GM19238 (cell line): ENCODE results near the gene TEP1.
"Not testable (repeated sequence)": the region's sequence is repeated elsewhere in the genome, so short reads cannot be mapped to it uniquely, and the experiment has no call there.

Experiments
- DNase-seq: peaks from one replicate; pipeline ENCODE4 v3.0.0; 2011; ENCODE audit warnings: low spot score; ENCODE audit not compliant: insufficient read length

Gene TEP1

DNA sequence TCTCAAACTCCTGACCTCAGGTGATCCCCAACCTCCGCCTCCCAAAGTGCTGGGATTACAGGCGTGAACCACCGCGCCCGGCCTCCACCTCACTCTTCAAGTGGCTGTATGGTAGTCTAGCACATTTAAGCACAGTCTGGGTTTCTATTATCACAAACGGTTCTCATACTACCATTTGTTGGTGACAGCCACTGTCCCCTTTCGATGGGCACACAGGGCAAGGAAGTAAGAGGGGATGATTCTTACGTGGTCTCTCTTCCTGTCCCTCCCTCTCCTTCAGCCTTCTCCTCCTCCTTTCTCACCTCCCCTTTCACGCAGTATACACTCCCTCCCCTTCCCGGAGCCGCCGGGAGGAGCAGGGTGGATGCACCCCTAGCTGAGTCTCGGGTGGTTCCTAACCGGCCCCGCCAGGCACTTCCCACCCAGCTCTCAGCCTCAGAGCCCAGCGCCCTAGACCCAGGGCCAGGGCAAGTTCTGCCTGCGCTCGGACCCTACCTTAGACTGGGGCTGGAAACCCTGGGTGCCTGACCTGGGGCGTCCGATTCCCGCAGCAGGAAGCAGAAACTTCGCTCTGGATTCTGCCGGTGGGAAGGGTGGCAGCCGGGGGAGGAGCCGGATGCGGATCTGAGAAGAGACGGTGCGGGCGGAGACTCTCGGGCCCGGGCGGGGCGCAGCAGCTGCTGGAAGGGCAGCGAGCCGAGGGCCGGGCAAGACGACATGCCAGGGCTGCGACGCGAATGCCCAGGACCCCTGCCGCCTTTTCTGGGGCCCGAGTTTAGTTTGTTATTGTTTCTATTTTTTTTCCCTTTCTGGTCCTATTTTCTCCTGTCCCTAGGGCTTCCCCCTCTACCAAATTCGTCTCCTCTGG, at the start of gene TEP1:
TSS of gene TEP1 (minus strand) at position 626 of the 868 bp plus-strand sequence. CDS start 5,062 bp downstream, outside the sequence.
- peak; percentile 71 for DNase-seq

DNA sequence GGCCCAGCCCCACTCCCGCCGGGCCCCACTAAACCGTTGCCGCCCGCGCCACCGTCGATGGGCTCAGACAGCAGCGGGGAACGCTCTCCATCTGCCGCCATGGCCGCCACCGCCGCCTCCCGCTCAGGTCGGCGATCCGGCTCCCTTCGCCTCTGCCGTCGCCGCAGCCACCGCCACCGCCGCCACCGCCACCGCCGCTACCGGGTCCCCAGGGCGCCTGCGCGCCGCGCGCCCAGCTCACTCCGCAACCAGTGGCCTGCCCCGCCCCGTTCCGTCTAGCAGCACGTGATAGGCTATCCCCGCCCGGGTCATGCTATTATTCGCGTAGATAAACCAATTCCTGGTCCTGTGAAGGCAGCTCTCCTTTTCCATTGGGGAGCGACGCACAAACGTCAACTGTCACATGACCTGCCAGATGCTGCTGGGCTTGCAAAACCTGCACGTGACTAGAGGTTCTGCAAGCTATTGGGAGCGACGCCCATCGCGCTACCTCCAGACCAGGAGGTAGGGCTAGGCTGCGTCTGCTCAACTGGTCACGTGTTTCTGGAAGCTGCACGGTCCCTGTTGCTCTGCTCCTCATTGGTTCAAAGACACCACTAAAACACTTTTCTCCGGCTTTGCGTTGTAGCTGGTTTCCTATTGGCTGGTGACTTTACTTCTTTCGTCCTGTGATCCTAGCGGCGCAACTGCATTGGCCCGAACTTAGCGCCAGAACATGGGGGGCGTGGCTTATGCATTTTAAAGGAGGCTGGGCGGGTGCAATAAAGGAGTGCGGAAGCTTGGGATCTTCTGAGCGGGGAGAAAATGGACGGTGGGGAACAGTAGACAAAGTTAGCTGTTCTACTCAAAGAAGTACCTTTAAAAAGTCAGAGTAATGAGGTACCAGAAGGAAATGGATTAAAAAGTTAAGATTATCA, 48.2 kb upstream of the TEP1 start, which contains the start of gene PIP4P1:
TSS of gene PIP4P1 (minus strand) at position 210 of the 917 bp plus-strand sequence. CDS start at position 101, 109 bp downstream.
- peak; percentile 83 for DNase-seq

DNA sequence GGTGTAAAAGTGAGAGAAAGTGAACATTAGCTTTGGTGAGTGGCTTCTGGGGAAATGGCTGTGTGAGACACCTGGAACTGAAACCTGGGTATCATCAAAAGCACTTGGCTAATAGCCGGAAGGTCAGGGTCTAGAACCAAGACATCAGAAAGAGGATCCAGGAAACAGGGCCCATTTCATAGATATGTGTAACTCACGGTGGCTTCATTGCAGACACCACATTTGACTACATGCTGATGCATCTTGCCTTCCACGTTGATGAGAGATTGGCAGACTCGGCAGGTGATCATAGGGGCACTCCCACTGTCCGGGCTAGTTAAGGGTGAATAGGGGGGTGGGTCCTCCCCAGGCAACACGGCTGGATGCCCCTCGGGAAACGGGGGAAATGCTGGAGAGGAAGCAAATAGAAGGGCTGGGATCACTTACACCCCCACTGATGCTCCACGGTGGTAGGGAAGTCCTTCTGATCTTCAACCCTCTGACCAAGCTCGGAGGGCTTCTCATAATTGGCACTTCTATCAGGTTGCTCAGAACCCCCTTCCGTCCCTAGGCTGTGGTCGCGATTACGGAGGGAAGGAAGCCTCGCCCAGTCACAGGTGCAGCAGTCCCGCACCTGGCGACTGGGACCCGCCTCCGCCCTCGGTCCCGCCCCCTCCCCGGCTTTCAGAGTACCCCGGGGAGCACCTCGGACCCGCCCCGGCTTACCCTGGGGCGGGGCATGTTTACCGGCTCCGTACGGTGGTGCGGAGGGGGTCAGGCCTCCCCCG, 47.3 kb upstream of the TEP1 start:
- DNase-seq, result no peak

DNA sequence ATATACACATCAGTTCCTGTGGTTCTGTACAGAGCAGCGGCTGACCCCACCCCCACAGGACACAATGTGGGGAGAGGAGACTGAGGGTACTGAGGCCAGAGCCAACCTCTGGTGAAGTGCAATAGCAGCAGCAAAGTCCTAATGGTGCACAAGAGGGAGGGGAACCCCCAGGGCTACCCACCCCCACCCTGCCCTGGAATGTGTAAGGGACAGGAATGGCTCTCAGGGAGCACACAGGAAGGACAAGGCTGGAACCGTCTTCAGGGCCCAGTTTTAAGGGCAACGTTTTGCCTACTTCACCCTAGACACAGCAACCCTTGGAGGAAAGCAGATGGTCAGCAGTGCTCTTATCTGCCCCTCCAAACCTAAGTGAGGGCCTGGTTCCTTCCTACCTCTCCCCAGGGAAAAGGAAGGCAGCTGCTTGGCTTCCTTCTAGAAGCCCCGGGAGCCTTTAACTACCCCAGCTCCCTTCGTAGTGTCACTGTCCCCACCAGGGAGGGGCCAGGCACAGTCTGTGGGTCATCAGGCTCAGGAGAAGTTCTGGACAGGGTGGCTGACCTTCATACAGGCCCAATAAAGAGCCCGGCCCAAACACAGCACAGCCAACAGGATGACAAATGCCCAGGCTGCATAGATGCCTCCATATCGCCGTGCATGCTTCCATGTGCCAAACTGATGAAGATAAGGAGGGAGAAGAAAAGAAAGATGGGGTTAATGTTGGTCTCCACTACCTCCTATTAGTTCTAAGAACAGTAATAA, 44.9 kb upstream of the TEP1 start:
- DNase-seq, result no peak

DNA sequence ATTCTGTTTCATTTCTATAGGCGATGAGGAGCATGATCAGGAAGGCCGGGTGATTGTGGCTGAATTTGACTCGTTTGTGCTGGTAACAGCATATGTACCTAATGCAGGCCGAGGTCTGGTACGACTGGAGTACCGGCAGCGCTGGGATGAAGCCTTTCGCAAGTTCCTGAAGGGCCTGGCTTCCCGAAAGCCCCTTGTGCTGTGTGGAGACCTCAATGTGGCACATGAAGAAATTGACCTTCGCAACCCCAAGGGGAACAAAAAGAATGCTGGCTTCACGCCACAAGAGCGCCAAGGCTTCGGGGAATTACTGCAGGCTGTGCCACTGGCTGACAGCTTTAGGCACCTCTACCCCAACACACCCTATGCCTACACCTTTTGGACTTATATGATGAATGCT, 43.7 kb upstream of the TEP1 start:
- no peak for DNase-seq

DNA sequence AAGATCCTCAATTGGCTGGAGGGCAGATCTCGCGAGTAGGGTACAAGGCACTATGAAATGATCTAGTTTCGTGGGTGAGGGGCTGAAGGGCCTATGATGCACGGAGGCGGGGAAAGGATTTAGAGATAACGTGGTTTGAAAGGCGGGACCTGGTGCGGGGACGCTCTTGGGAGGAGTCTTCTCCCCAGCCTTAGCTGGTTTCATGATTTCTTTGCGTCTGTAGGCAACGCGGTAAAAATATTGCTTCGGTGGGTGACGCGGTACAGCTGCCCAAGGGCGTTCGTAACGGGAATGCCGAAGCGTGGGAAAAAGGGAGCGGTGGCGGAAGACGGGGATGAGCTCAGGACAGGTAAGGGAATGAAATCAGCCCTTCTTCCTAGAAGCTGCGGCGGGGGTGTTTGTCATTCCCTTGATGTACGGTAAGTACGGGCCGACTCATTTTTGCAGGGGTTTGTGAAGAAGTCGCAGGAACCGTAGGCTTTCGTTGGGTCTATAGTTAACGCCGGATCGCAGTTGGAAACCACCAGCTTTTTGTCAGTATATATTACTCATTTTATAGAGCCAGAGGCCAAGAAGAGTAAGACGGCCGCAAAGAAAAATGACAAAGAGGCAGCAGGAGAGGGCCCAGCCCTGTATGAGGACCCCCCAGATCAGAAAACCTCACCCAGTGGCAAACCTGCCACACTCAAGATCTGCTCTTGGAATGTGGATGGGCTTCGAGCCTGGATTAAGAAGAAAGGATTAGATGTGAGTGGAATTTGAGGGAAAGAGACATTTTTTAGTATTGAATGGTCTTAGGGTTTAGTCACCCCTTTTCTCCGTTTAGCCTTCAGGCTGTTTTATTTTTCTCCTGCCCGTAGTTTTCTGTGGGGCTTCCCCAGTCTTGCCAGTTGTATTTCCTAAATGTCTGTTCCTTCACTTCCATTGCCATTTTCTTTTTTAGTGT, 42.3 kb upstream of the TEP1 start:
- no peak for DNase-seq

DNA sequence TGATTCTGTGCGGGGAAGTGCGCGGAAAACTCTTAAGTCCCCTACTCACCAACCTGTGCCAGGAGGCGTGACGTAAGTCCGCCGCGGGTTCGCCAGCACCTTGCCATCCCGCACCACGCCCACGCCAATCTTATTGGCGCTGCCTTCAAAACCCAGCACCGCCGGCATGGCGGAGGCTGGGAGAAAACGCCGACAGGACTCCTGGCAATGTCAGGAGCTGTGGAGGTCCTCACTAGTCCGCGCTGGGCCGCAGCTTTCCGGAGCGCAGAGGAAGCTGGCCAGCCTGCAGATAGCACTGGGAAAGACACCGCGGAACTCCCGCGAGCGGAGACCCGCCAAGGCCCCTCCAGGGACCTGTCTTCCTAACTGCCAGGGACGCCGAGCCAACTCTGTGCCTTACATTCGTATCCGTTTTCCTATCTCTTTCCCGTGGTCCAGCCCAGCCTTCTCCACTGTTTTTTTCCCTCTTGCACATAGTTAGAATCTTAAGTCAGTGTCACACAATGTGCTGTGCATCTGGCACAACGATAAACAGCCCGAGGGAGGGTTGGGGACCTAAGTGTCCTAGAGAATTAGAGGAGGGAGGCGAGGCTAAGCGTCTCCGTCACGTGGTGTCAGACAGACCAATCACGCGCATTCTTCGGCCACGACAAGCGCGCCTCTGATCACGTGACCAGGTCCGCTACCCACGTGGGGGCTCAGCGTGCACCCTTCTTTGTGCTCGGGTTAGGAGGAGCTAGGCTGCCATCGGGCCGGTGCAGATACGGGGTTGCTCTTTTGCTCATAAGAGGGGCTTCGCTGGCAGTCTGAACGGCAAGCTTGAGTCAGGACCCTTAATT, 41.4 kb upstream of the TEP1 start, which contains the start of the genes APEX1 and OSGEP:
TSS of gene APEX1 (plus strand) at position 711 of the 839 bp plus-strand sequence. CDS start 420 bp downstream, outside the sequence.
TSS of gene OSGEP (minus strand) at position 297 of the 839 bp plus-strand sequence. CDS start at position 168, 129 bp downstream.
- DNase-seq, result peak; percentile 94

DNA sequence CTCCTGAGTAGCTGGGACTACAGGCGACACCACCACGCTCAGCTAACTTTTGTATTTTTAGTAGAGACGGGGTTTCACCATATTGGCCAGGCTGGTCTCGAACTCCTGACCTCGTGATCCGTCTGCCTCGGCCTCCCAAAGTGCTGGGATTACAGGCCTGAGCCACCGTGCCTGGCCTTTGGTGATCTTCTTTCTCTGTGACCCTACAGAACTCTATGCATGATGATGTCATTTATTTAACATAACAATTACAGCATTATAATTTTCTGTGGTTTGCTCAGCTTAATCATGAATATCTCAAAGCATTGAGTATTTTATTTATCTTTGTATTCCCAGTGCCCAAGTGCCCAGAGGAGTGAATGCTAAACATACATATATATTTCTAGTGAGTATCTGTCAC, 39.5 kb upstream of the TEP1 start:
- not testable (repeated sequence) for DNase-seq

DNA sequence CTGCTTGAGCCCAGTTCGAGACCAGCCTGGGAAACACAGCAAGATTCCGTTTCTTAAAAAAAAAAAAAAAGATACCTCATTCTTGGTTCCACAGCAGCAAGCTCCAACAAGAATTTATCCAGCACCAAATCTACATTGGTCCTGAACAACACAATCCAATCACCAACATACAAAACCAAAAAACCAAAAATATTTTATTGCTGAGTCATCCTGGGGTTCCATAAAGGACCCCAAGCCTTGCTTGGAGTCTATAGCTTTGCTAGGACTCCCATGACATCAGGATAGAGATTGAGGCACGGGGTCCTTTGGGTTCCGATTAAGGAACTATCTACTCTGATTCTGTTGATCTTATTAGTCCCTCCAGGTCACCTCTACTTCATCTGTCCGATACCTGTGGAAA, 33.6 kb upstream of the TEP1 start:
- DNase-seq, result no peak

DNA sequence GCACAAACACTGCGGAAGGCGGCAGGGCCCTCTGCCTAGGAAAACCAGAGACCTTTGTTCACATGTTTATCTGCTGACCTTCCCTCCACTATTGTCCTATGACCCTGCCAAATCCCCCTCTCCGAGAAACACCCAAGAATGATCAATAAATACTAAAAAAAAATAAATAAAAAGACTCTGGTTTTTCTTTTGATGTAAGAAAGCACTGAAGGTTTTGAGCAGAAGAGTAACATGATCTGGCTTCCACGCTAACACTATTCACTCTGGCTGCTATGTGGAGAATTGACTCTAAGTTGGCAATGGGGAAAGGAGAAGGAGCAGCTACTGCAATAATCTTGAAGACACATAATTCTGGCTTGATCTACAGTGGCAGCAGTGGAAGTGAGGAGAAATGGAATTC, 30.3 kb upstream of the TEP1 start:
- not testable (repeated sequence) for DNase-seq

DNA sequence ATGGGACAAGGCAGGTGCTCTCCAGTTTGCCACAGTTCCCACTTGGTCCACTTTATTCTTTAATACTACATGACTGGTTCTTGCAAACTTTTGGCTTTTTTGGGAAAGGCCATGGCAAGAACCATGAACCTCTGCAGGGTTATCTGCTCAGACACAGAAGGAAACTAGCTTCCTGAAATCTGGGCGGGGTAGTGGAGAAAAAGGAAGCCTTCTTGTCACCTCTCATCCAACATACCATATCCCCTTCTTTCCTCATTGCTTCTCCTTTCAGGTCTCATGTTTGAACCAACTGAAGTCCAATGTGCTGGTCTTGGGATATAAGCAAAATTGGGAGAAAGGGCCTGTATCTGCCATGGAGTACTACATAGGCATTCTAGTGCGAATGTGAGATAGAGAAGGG, 28.2 kb upstream of the TEP1 start:
- no peak for DNase-seq

DNA sequence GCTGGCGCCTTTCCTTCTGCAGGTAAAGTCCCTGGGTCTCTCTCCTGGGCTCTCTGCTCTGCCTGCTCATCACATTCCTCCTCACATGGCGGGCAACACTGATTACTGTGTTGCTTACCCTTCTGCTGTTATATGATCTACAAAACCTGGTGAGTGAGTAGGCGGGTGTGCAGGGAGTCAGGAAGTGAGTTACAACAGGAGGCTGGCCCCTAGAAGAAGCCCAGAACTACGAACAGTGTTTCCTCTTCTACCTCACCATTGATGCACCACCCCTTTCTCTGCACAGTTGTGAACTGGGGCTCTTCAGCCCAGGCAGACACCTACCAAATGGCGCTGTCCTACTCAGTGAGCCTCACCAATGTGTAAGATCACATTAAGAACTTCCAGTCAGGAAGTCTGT, 27.6 kb upstream of the TEP1 start:
- DNase-seq, result no peak

DNA sequence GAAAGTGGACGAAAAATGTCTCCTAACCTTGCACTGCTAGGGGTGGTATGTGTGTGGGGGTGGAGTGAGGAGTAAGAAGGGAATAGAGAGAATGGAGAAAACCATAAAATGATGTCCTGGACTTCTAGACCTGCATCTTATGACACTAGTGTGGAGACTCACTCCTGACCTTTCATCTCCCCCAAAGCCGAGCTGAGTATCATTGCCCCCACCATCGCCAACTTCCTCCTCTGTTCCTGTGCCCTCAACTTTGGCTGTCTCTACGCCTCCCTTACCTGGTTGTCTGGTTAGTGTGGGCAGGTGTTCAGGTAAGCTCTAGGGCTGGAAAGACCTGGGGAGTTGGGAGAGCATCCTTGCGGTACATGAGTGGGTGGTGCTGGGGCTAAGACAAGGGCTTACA, 27.2 kb upstream of the TEP1 start:
- no peak for DNase-seq

DNA sequence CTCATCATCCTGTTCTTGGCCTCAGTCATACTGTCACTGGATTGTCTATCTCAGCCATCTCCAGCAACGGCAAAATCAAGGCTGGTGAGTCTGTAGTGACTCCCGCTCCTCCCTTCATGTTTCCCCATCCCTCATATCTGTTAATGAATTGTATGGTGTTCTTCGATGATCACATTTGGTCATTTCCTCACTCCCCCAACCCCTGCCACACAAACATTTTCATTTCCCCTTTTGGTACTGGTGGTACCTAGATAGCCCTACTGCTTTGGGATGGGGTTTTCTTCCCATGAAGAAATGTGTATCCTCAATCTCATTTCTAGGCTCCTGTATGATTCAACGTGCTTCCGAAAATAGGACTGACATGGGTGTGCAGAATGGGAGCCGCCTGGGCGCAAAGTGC, 25.4 kb upstream of the TEP1 start:
- no peak for DNase-seq

DNA sequence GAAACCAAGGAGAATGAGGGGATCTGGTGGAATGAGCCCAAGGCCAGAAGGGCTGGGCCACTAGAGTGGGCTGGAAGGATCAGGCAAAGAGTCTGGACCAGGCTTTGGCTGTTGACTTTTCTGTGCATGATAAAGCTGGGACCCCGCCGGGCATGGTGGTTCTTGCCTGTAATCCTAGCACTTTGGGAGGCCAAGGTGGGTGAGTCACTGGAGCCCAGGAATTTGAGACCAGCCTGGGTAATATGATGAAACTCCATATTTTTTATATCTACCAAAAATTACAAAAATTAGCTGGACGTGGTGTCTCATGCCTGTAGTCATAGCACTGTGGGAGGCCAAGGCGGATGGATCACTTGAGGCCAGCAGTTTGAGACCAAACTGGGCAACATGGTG, 23.1 kb upstream of the TEP1 start:
- no peak for DNase-seq

DNA sequence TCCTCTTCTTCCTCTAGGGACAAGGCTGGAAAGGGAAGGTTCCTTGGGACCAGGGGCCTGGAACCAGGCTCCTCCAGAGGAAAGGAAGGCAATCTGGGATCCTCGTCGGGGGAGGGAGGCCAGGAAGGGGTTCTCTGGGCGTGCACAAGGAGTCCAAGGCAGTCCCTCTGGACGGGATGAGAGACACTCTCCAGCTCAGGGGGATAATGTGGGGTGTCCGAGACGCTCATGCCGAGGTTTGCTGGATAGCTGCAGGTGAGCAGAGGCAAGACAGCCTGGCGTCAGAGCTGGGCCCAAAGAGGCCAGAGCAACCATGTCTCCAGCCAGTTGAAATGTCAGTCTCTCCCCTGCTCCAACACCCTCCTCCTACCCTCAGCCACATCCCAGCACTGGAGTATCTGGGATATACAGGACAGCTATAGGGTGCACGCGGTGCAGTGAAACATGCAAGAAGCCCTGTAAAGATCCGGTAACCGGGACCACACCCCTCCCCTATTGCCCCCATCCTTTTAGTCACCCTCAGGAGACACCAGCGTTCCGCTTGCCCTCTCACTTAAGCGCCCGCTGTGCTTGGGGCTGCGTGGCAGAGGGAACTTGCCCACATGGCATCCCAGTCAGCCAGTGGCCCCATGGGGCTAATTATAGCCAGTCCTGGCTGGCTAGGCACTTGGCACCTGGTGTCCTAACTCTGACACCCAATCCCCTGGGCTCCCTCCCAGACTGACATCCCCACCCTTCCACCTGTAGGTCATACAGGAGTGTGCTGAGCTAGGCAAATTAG, 22.5 kb upstream of the TEP1 start, which contains the start of gene KLHL33:
TSS of gene KLHL33 (minus strand) at position 585 of the 781 bp plus-strand sequence. CDS start at position 230, 355 bp downstream.
- DNase-seq, result no peak
